HG02623 (cell line): ENCODE data around the gene GSTT2B.
"Not testable (repeated sequence)": the region's sequence is repeated elsewhere in the genome, so short reads cannot be mapped to it uniquely, and the experiment has no call there.

Source experiments
- ATAC-seq: cut with Tn5 transposase; IDR thresholded peaks from one replicate; pipeline ENCODE4 v1.9.1; 2021; ENCODE audit warnings: moderate library complexity; ENCODE audit not compliant: unreplicated experiment

Gene GSTT2B, protein sequence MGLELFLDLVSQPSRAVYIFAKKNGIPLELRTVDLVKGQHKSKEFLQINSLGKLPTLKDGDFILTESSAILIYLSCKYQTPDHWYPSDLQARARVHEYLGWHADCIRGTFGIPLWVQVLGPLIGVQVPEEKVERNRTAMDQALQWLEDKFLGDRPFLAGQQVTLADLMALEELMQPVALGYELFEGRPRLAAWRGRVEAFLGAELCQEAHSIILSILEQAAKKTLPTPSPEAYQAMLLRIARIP

DNA sequence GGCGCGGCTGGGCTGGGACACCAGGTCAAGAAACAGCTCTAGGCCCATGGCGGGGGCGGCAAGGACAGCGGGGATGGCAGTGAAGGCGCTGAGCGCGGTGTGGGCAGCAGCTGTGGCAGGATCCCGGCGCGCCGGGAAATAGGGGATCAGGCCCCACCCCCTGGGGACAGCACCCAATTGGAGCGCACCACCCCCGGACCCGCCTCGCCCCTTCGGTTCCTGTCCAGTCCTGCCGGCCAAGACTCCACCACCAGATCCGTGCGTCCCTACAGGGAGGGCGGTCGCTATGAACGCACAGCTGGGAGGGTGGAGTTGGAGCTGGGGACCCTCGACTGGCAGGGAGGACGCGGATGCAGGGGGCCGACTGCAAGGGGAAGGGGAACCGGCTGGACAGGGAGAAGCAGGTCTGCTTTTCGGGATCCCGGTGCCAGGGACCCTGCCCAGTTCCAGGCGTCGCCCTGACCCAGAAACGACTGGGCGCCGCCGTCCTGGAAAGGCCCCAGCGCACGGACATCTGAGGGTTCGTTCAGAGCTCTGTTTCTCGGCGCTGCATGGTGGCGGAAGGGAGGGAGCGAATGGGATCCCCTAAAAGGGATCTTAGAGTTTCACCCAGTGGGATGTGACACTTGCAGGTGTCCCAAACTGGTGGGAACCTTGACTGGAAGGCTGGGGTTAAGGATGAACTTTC is at the start of gene GSTT2B:
Gene GSTT2B (minus strand): TSS at position 112 of the 688 bp plus-strand sequence. CDS start 64 bp downstream, at position 48.
- not testable (repeated sequence) for ATAC-seq

DNA sequence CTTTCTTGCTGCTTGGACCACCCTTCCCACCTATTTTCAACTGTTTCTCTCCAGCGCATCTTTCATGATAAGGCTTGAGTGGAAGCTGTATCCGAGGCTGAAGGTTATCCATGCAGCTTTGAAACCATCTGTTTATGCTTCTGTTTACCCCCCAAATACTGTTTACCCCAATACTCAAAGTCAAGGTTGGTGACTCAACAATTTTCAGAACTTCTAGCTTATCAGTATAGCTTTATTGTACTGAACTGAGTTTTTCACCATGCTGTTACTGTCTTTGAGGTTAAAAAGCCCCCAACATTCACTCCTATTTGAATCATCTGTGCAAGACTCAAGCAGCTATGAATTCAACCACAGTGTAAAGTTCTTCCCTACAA is 49.0 kb upstream of the GSTT2B start:
- no peak for ATAC-seq

DNA sequence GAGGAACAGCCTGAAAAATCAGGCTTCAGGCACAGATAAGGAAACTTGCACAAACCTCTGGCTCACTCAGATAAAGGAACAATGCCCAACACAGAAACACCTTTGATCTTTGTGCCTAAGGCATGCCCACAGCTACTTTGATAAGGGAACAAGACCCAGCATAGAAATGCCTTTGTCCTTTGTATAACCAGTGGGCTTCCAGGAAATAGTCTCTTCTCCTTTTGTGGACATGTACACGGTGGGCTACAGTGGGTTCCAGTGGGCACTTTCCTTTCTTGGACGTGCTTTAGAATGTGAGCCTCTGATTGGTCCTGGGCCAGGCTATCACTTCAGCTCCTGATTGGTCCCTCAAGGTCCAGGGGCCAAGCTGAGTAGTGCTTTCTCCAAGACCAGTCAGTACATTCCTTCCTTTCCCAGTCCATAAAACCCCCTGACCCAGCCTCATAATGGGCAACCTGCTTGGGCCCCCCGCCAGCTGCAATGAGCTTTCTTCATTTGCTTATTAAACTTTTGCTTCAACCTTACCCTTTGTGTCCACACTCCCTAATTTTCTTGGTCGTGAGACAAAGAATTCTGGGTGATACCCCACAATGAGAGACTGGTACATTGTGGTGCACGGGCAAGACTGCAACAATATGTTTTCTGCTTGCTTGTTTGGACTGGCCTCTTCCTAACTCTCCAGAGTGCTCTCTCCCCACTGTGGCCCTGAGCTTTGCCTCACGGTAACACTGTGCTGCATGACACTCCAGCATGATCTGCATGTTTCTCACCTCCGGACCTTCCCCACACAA is 48.4 kb upstream of the GSTT2B start:
- no peak for ATAC-seq

DNA sequence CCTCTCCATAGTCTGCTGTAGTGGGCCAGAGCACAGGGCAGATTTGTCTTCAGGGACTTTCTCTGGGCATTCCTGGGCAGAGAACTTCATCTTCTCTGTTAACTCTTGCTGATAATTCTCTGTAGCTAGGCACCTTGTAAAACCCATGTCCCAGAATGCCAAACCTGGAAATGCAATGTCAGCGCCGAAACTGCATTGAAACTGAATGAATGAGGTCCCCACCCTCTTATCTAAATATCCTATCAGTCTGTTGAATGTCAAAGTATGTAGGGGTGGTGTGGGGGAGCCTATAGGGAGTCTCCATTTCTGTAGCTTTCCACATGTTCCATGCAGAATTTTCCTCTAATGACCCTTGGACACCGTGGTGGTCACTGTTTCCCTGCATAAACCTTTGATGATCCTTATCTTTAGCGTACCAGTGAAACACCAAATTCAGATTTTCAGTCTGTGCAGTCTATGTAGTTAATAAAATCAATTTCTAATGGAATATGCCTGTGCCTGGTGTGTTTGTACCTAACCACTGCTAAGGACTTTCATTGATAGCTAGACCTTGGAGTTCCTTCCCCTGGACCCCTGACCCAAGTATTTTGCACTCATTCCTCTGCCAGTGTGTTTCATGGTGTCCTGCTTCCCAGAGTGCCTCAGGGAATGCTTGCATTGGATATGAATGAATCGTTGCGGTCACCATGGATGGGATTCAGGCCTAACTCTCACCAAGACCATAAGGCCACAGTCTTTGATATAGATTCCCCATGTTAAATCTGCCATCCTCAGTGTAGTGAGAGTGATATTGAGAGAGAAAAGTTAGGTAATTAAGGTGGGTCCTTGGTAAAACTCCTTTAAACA is 47.6 kb upstream of the GSTT2B start:
- no peak for ATAC-seq

DNA sequence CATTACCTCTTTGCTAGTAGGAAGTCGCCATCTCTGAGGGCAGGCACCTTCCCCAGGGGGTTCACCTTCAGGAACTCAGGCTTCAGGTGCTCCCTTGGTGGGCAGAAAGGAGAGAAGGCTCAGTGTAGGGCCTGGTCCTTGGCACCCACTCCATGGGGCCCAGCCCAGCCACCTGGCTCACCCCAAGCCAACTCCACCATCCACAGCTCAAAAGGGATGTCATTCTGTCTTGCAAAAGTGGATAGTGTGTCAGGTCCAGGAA is 47.0 kb upstream of the GSTT2B start:
- ATAC-seq, result no peak

DNA sequence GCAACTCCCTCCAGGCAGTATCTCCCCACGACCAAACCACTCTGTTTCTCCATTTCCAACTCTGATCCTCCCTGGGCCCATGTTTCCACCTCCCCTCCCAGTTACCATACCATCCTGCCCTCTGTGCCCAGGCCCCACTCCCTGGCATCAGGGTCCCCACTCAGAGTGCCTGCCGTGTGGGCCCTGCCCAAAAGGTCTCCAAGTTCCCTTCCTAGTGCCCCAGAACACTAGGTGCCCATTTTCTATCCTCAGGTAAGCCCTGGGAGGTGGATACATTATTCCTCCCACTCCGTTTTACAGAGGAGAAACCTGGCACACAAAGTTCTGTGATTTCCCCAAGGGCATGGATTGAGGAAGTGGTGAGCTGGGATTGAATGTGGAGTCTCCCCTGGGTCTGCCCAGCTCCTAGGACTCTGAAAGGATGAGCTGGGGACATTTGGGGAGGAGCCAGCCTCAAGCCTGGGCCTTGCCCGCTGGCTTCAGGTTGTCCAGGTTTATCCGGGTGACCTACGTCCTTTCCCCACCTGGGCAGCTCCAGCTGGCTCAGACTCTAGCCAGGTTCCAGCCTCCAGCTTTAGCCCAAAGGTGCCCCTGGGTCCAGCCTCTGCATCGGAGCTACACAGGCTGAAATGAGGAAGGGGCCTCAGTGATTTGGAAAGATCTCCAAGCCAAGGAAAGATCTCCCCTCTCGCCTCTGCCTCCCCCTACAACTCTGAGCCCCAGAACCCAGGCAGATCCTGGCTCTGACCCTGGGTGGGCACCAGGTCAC is 46.4 kb upstream of the GSTT2B start:
- ATAC-seq, result no peak

DNA sequence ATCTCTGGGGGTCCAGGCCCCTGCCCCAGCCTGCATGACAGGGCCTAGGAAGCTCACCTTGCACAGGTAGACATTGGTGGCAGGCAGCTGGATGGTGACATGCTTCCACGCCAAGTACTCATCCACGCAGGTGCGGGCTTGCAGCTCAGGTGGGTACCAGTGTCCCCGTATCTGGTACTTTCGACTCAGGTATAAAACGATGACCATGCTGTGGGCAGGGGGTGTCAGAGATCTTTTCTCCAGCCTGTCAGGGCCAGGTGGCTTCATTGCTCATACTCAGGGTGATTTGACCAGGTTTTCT is 45.9 kb upstream of the GSTT2B start:
- ATAC-seq, result no peak

DNA sequence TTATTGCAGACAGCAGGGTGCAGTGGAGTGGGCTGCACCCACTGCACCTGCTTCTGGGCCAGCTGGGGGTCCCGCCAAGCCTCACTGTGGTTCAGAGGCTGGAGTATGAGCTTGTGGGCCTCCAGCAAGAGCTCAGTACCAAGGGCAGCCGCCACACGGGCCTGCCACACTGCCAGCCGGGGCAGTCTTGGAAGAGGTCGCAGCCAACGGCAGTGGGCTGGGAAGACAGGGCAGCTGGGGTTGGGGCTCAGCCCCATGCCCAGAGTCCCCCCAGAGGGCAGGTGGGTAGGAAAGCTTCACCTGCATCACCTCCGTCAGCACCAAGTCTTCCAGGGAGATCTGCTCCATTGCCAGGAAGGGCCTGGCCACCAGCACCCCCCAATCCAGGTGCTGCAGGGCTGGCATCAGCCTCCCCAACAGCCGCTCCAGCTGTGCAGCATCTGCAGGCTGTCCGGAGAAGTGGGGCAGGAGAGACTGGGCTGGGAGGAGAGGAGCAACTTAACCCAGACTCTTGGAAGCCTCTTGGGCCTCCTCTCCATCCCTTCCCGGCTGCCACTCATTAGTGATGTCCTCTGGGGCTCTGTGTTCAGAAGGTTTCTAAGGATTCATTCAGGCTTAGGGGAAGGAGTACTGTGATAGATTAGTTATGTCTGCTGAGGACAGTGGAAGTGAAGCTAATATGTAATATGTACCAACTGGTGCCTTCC is 45.4 kb upstream of the GSTT2B start:
- no peak for ATAC-seq

DNA sequence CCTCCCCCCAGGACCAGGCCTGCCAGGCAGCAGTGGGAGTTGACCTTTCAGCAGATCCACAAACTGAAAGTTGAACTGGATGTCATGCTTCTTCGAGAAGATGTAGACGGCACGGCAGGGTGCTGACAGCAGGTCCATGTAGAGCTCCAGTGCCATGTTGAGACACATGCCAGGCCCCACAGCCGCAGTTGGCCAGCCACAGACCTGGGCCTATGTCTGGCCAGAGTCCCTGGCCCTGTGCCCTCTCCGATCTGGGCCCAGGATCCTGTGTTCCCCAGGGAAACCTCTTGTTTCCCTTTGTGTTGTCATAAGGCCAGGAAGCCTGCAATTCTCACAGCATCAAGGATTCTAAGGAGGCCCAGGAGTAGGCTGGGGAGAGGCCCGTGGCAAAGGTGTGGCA is 44.2 kb upstream of the GSTT2B start, which contains the start of gene GSTT4:
Gene GSTT4 (minus strand): TSS at position 253 of the 400 bp plus-strand sequence. CDS start 97 bp downstream, at position 156.
- no peak for ATAC-seq

DNA sequence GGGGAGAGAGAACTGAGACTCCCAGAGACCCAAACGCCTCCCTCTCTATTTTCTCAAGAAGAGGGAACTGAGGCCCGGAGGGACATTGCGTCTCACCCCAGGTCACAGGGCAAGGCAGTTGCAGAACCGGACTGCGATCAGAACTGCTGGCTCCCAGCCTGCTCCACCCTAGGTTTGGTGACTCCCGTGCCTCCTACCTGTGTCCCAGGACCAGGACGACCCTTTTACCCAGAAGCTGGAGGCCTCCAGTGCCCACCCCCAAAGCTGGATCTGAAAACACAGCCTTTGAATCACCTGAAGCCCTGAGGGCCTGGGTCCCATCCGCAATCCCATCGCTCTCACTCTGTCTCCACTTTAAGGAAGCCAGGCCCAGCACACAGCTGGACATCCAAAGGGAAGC is 42.9 kb upstream of the GSTT2B start:
- no peak for ATAC-seq

DNA sequence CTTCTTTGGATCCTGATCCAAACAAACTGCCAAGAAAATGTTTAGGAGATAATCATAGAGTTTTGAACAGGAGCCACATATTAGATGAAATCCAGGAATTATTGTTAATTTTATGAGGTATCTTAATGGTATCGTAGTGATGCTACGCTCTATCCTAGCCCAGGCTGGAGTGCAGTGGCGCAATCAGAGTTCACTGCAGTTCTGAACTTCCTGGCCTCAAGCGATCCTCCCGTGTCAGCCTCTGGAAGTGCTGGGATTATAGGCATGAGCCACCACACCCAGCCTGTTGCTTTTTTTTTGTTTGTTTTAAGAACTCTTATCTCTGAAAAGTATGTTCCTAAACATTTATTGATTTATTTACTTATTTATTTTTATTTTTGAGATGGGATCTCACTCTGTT is 41.9 kb upstream of the GSTT2B start:
- ATAC-seq, result no peak

DNA sequence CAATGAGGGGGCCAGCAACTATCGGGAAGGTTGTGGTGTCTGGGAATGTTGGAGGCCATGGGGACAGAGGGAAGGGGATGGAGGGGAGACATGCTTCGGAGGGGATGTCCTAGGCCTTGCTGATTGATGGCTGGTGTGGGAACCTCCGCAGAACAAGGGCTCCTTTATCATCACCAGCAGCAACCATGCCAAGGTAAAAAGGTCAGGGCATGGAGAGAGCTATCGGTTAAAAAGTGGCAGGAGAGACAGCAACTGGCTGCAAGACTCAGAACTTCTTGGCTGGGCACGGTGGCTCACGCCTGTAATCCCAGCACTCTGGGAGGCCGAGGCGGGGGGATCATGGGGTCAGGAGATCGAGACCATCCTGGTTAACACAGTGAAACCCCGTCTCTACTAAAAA is 41.3 kb upstream of the GSTT2B start:
- ATAC-seq, result no peak

DNA sequence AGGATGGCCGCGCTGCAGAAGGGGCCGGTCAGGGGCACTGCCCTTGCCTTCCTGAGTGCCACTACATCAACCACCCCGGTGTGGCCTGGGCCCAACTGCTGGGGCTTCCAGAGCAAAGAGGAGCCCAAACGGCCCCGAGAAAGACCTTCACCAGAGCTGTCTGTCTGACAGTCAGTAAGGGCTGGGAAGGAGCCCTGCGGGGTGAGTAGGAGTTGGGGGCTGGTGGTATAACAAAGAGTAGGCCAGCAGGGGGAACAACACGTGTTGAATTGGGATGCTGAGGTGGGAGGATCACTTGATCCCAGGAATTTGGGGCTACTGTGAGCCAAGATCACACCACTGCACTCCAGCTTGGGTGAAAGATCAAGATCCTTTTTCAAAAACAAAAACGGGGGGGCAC is 40.3 kb upstream of the GSTT2B start:
- no peak for ATAC-seq

DNA sequence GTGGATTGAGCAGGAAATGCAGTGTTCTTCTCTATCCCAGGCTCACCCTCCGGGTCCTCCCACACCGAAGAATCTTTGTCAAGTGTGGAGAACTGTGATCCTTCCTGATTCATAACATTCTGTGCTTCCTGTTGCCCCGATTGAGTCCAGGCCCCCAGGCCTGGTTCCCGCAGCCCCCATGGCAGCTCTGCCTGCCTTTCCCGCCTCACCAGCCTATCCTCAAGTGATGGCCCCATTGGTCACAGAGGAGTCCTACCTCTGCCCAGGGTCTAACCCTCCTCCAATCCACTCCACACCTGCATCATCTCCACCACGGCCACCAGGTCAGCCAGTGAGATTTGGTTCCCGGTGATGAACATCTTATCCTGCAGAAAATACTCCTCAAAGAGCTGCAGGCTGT is 38.8 kb upstream of the GSTT2B start:
- ATAC-seq, result not testable (repeated sequence)

DNA sequence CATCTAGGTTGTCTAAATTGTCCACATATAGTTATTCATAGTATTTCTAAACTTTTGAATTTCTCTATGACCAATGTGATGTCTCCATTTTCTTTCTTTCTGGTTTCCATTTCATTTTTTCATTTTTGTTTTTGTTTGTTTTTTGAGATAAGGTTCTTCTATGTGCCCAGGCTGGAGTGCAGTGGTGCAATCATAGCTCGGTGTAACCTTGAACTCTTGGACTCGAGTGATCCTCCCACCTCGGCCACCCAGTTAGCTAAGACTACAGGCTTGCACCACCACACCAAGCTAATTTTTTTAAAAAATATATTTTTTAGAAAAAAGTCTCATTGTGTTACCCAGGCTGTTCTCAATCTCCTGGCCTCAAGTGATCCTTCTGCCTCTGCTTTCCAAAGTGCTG is 36.1 kb upstream of the GSTT2B start:
- ATAC-seq, result no peak

DNA sequence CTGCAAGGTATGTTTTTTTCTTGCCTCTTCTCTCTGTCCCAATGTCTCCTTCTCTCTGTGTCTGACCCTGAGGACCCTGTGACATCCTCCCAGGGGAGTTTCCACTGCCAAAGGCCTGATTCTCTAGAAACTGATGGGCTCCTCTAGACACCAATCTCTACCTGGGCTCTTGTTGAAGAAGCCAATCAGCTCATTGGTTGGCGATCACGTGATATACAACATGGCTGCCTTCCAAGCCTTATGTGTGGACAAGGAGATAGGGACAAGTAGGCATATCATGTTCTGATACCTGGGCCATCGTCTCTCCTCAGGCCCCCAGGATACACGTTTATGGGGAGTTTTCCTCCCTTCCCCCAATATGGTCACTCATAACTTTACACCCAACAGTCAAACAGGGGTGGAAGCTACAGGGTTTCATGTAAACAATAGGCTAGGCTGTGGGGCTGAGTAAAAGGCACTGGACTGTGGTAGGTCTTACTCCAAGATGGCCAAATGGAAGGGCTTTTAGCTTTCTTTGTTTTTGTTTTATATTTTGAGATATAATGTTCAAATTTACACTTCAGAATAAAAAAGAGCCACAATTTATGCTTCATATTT is 32.7 kb upstream of the GSTT2B start:
- not testable (repeated sequence) for ATAC-seq

DNA sequence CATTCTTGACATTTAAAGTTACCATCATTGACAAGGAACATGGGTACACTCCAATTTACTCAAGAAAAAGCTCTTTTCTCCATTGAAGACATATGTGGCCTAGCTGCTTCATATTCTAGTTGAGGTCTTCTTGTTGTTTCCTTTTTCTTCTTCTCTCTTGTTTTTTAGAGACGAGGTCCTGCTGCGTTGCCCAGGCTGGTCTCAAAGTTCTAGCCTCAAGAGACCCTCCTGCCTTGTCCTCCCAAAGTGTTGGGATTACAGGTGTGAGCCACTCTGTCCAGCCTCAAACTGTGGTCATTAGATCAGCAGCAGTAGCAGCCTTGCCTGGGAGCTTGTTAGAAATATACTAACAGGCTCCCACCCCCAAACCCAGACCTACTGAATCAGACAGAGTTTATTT is 32.1 kb upstream of the GSTT2B start:
- not testable (repeated sequence) for ATAC-seq

DNA sequence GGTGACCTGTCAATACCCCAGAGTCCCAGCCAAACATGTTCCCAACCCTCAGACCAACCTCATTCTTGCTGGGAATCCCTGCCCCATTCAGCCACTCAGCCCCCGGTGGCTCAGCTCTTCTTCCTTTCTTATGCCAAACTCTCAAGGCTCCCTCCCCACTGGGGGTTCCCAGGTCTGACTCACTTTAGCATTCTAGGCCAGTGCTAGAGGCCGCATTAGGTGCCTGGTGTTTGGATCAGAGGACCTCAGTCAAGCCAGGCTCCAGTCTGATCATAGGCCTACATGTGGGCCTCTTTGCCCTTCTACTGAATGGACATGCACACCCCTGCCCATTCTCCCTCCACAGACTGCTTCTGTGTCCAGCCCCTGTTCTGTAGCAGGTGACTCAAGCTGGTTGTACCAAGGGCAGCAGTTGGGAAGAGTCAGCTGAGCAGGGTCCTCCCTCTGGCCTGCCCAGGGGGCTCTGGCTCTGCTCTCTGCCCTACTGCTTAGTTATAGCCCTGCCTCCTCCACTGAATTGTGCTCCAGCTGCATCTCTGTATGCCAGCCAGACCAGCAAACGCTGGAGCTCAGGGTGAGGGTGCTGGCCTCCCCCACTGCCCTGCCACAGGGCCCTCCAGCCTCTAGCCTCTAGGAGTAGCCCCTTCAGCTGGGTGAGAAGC is 28.7 kb upstream of the GSTT2B start:
- not testable (repeated sequence) for ATAC-seq

DNA sequence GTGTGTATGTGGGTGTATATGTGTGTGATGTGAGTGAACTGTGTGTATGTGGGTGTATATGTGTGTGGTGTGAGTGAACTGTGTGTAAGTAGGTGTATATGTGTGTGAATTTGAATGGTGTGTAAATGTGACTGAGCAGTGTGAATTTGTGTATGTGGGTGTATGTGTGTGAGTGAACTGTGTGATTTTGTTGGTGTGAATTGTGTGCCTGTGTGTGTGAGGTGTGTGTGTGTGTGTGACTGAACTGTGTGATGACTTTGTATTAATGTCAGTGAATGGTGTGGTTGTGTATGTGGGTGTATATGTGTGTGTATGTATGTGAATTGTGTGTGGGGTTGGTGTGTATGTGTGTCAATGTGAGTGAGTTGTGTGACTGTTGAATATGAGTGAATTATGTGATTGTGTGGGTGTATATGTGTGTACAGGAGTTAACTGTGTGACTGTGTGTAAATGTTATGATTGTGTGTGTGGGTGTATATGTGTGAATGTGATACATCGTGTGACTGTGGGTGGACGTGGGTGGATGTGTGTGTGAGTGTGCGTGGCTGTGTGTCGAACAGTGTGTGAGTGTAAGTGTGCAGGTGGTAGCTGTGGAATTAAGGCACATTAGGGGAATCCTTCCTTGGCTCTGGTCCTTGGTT is 25.7 kb upstream of the GSTT2B start:
- ATAC-seq, result not testable (repeated sequence)
